Ascending aorta (tissue), 2 donors: ENCODE data around the gene POLQ. TPM values are rescaled to one million over a fixed set of nuclear protein-coding genes. Genes with fewer than 3 reads are reported as not detected.

Source experiments
- DNase-seq, 2 donors: peaks; one replicate each; pipeline ENCODE4 v3.0.0-alpha.2; 2019; ENCODE audit warnings: low spot score in 2 of 2
- H3K27ac ChIP-seq, 2 donors: fragments of 200-600 bp; sonication (generic); one replicate each; pipeline ENCODE4 v1.5.1; 2016 to 2017; ENCODE audit warnings: mild to moderate bottlenecking in 1 of 2
- H3K27me3 ChIP-seq: fragments of 200-600 bp; sonication (generic); one replicate; pipeline ENCODE4 v1.5.1; 2017
- H3K36me3 ChIP-seq, 2 donors: fragments of 200-600 bp; sonication (generic); one replicate each; pipeline ENCODE4 v1.5.1; 2016
- H3K4me1 ChIP-seq, 2 donors: fragments of 200-600 bp; sonication (generic); one replicate each; pipeline ENCODE4 v1.5.1; 2016 to 2017; ENCODE audit warnings: mild to moderate bottlenecking in 1 of 2
- H3K4me3 ChIP-seq, 2 donors: fragments of 200-600 bp; sonication (generic); one replicate each; pipeline ENCODE4 v1.5.1; 2016 to 2017; ENCODE audit warnings: mild to moderate bottlenecking in 1 of 2
- H3K9me3 ChIP-seq, 2 donors: fragments of 200-600 bp; sonication (generic); one replicate each; pipeline ENCODE4 v1.5.1; 2016
- intact Hi-C: fragments of 100-400 bp; cut with DNase I; formaldehyde crosslinking; loops from one replicate; pipeline ENCODE4 v1.15.1; 2023
- total RNA-seq: library from RNA; depleted of rRNA; stranded (reverse); fragments of >200 nt; gene quantifications from one replicate; pipeline ENCODE4 v1.1.0, GENCODE V29; 2016
- TF ChIP-seq, protein P1 (sequence below), 3 experiments: fragments of 200-600 bp in 2 of 3; fragments of 450-650 bp in 1 of 3; sonication (generic) in 2 of 3; IDR thresholded peaks; one replicate each; pipeline ENCODE4 v1.5.1; 2016 to 2019; ENCODE audit warnings: antibody characterized with exemption in 3 of 3, mild to moderate bottlenecking in 1 of 3, moderate library complexity in 1 of 3

The POLQ gene
- total RNA-seq, 1 donor from 2014 or later, result not detected

DNA sequence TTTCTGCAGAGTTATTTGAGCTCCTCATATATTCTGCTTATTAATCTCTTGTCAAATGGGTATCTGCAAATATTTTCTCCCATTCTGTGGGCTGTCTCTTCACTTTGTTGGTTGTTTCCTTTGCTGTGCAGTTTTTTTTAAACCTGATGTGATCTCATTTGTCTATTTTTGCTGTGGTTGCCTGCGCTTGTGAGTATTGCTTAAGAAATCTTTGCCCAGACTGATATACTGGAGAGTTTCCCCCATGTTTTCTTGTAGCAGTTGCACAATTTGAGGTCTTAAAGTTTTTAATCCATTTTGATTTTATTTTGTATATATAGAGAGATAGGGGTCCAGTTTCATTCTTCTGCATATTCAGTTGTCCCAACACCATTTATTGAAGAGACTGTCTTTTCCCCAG lies 102.3 kb downstream of the POLQ start:
- no peaks in the 10 kb centered on the region for H3K36me3 ChIP-seq
- intact Hi-C loops, result no loop called here
- H3K4me1 ChIP-seq, result no peaks in the 10 kb centered on the region

DNA sequence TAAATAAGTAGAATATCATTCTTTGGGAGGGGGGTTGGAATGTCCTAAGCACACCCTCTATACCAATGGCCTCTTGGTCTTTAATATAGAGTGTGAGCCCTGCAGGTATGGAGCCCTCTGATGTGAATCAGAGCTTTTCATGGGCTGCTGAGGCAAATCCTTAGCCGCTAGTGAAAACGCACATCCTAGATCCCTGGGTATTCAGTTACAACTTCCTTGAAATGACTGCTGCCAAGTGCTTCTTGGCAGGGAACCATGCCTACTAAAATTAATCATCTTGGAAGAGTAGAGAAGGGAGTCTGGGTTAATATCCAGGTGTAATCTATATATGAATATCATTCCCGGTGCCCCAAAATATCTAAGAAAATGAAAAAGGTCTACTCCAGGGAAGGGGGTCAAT lies 109.1 kb downstream of the POLQ start:
- no peak for DNase-seq
- intact Hi-C loops, result no loop called here

More for the DNA sequence above, 102.3 kb downstream of the POLQ start:
- Histone ChIP-seq H3K27me3 (no peaks in the 10 kb centered on the region), H3K4me3 (no peak overlapping the region), H3K9me3 (no peaks in the 10 kb centered on the region), H3K27ac (no peak overlapping the region)
- DNase-seq, result no peak
- TF ChIP-seq, protein P1, sequence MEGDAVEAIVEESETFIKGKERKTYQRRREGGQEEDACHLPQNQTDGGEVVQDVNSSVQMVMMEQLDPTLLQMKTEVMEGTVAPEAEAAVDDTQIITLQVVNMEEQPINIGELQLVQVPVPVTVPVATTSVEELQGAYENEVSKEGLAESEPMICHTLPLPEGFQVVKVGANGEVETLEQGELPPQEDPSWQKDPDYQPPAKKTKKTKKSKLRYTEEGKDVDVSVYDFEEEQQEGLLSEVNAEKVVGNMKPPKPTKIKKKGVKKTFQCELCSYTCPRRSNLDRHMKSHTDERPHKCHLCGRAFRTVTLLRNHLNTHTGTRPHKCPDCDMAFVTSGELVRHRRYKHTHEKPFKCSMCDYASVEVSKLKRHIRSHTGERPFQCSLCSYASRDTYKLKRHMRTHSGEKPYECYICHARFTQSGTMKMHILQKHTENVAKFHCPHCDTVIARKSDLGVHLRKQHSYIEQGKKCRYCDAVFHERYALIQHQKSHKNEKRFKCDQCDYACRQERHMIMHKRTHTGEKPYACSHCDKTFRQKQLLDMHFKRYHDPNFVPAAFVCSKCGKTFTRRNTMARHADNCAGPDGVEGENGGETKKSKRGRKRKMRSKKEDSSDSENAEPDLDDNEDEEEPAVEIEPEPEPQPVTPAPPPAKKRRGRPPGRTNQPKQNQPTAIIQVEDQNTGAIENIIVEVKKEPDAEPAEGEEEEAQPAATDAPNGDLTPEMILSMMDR (IDR thresholded peaks at IDR 0.05), result no peak

DNA sequence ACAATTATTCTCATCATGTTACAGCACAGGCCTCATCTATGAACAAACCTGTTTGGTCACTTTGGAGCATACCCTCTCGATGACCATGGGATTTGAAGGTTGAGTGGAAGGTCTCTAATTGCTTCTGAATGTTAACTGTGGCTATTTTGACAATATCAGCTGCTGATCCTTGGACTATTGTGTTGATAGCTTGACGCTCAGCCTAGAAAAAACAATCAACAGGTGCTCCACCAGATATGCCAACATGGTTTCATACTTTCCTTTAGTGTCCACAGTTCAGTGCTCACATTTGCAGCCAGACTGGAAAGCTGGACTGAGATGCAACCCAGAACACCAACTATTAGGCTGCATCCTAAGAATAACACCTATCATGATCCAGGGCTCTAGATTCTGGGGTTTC lies 109.7 kb downstream of the POLQ start:
- H3K27me3 ChIP-seq, result no peaks in the 10 kb centered on the region
- H3K9me3 ChIP-seq, result no peaks in the 10 kb centered on the region
- H3K27ac ChIP-seq, result no peak overlapping the region
- H3K4me3 ChIP-seq, result no peak overlapping the region
- intact Hi-C loops, result no loop called here
- H3K4me1 ChIP-seq, result no peaks in the 10 kb centered on the region
- no peaks in the 10 kb centered on the region for H3K36me3 ChIP-seq
- no peak for DNase-seq
- TF ChIP-seq, protein P1 (IDR thresholded peaks at IDR 0.05), result no peak

More for the DNA sequence above, 109.1 kb downstream of the POLQ start:
- Histone ChIP-seq H3K27ac (no peak overlapping the region), H3K4me3 (no peak overlapping the region), H3K4me1 (no peaks in the 10 kb centered on the region), H3K27me3 (no peaks in the 10 kb centered on the region), H3K36me3 (no peaks in the 10 kb centered on the region), H3K9me3 (no peaks in the 10 kb centered on the region)
- TF ChIP-seq, protein P1 (IDR thresholded peaks at IDR 0.05), result no peak

DNA sequence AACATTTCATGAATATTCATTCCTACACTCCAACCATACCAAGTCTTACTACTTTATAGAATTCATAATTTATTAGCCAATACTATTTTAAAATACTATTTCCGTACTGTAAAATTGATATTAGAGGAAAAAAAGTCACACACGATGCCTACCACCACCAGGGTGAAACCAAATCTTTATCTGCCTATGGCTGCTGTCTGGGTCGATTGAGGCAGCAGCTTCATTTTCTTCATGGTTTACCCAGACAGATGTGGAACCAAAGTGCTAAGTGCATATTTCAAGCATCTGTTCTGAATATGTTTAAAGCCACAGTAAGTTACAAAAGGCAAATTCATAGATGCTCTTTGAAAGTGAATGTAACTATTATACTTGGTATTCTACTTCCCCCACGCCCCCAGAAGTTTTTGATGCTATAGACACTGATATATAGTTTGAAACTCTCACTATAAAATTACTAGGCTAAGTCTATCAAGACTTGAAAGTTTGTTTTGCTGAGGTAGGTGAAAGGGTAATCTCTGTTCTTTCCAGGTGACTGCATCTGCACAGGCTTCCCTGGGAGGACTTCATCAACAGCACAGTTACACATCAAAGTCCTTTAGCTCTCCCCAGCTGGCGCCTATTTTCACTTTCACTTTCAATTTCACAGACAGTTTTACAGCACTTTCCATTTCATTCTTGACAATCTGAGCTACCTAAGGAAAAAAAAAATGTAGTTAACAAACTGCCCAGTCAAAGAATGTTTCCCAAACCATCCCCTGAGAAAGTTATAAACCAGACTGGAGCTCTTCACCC lies 113.9 kb downstream of the POLQ start:
- H3K4me1 ChIP-seq, result no peaks in the 10 kb centered on the region
- no peaks in the 10 kb centered on the region for H3K9me3 ChIP-seq
- no peak overlapping the region for H3K27ac ChIP-seq
- intact Hi-C loops, result no loop called here
- H3K36me3 ChIP-seq, result no peaks in the 10 kb centered on the region
- TF ChIP-seq, protein P1 (IDR thresholded peaks at IDR 0.05), result no peak
- H3K4me3 ChIP-seq, result peak overlapping the region; percentile 42 to 51
- DNase-seq, result no peak
- no peaks in the 10 kb centered on the region for H3K27me3 ChIP-seq

DNA sequence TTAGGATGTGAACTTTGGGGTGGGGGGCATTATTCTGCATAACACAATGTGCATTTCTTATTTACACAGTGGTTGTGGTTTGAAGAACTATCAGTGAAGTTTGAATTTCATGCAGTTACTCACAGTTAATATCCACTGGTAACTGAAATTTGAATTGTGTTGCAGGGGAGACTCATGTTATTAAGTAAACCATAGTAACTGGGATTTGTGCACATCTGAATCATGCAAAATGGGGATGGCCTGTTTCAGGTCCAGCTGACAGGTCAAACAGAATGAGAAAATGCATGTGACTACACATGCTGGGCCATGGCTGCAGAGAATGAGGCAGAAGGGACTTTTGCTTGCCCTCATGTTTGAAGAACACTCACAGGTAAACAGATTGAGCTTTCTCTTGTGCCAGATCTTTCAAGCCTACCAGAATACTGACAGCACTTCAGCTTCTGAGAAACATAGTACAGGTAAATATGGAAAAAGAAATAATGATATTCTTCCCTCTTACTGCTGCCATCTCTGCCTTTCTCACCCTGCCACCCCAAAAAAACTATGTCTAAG lies 115.0 kb downstream of the POLQ start:
- Histone ChIP-seq H3K4me1 (no peaks in the 10 kb centered on the region), H3K27me3 (no peaks in the 10 kb centered on the region), H3K4me3 (no peak overlapping the region), H3K36me3 (no peaks in the 10 kb centered on the region), H3K9me3 (no peaks in the 10 kb centered on the region), H3K27ac (no peak overlapping the region)
- TF ChIP-seq, protein P1 (IDR thresholded peaks at IDR 0.05), result no peak
- intact Hi-C loops, result no loop called here
- DNase-seq, result no peak
